Suppressor macrophage treated with lipopolysaccharide for 4 hours (primary cell): ENCODE results near the gene STPG3.

Source experiments
- DNase-seq: peaks from one replicate; pipeline ENCODE4 v3.0.0-alpha.2; 2020

Gene STPG3

DNA sequence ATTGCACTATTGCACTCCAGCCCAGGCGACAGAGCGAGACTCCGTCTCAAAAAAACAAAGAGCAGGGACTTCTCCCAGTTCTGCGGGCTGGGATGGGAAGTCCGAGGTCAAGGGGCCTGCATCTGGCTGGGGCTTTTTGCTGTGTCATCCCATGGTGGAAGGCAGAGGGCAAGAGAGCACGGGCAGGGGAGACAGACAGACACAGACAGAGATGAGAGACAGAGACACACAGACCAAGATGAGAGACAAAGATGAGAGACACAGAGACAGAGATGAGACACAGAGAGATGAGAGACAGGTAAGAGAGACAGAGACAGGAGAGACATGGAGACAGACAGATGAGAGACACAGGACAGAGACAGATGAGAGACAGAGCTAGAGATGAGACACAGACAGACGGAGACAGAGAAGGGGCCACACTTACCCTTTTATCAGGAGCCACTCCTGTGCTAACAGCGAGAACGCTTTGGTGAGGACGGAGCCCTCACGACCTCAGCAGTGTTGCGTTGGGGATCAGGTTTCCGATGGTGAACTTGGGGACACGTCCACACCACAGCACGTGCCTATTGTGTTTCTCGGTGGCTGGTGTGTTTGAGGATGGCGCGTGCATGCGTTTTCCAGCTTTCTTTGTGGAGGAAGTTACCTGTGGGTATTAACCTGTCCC lies 17.6 kb downstream of the STPG3 start:
- peak; percentile 23 for DNase-seq

DNA sequence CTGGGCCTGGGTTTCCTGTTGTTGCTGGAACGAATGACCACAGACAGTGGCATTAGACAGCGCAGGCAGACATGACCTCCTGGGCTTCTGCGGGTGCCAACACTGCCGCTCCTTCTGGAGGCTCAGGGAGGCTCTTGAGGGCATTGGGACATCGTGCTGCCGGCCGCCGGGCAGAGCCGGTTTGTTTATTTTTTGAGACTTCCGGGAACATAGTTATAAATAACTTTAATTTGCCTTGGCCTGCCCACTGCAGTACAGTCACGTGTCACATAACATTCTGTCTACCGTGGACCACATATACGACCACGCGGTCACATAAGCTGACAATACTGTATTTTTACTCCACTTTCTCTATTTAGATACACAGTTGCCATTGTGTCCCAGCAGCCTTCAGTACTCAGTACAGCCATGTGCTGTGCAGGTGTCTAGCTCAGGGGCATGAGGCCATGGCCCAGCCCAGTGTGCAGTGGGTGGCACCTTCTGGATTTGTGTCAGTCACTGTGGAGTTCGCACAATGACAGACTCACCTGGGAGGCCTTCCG lies 18.2 kb downstream of the STPG3 start:
- no peak for DNase-seq

DNA sequence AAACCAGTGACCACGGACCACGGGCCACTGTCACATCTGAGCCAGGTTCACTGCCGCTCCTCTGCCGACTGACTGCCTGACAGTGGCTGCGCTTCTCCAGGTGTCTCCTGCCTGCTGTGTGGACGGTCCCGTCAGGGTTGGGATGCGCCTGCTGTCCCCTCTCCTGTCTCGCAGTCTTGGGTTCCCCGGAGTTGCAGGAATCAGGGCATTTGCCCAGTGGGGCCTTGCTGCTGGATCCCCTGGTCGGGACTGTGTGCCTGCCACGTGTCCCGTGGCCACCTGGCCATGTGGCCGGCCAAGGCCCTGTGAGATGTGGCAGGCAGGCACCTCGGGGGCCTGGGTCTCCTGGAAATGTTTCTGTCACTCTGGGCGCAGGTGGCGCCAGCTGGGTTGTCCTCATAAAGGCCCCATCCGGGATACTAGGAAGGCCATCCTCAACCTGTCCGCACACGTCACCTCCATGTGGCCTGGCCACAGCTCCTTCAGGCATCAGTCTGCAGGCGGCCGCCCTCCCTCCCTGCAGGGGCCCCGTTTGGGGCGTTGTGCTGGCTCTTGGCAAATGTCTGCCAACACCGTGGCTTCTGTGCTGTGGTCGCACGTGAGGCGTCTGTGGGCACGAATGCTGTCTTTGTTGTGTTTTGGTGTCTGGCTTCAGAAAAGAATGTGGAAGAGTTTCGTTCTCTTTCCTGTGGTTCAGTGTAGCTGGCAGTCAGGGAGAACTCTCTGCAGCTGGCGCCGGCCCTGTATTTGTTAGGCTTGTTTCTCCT lies 20.0 kb downstream of the STPG3 start:
- no peak for DNase-seq

DNA sequence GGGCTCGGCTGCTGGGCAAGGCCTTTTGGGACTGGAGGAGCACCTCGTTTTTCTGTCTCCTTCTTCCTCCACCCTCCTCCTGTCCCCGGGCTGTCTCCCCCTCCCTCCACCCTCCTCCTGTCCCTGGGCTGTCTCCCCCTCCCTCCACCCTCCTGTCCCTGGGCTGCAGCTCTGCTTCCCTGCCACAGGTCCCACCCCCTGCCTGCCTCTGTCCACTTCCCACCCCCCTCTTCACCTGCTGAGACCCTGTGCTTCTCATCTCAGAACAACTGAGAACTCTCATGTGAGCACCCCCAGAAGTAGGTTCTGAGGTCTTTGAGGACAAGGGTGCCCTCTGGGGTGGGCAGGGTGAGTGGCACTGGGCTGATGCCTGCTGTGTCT lies 20.6 kb downstream of the STPG3 start:
- DNase-seq, result no peak

DNA sequence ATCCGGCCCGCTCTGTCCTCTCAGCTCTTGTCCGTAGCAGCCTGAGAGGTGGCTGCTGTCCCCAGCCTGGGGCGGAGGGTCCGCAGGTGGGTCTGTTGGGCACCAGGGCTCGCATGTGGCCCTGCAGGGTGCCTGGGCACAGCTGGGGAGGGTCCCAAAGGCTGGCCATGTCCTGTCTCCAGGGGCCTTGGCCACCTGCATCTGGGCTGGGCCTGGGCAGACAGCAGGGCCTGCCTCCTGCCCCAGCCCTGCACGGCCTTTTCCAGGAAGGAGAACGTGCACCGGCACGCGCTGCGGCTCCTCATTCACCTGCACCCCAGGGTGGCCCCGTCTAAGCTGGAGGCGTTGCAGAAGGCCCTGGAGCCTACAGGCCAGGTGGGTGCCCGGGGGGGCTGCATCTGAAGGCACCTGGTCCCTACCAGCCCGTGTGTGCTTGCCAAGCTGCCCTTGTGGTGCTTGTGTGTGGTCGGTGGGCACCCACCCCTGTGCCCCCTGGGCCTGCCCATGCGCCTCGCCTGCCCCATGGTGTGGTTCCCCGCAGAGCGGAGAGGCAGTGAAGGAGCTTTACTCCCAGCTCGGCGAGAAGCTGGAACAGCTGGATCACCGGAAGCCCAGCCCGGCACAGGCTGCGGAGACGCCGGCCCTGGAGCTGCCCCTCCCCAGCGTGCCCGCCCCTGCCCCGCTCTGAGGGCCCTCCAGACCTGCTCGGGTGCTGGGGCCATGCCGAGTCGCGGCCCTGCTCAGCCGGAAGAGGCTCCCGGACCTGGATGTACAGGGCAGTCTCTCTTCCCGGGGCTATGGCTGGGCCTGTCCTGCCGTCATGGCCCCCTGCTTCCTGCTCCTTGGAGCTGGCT lies 21.4 kb downstream of the STPG3 start:
- DNase-seq, result no peak

DNA sequence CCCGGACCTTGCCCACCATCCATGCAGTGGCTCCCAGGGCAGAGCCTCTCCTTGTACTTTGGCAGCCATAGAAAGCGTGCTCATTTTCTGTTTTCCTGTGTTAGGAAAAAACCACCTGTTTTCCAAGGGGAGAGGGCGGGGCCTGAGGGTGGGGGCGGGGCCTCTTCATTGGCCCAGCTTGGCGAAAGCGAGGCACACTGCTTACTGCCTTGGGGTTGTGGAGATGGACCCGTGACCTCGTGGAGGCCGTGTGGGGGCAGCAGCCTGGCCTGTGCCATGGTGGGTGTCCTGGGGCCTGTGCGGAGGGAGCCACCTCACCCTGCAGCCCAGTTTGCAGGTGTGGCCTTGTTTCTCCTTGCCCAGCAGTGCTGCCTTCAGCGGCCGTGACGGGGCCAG lies 22.0 kb downstream of the STPG3 start:
- DNase-seq, result no peak

DNA sequence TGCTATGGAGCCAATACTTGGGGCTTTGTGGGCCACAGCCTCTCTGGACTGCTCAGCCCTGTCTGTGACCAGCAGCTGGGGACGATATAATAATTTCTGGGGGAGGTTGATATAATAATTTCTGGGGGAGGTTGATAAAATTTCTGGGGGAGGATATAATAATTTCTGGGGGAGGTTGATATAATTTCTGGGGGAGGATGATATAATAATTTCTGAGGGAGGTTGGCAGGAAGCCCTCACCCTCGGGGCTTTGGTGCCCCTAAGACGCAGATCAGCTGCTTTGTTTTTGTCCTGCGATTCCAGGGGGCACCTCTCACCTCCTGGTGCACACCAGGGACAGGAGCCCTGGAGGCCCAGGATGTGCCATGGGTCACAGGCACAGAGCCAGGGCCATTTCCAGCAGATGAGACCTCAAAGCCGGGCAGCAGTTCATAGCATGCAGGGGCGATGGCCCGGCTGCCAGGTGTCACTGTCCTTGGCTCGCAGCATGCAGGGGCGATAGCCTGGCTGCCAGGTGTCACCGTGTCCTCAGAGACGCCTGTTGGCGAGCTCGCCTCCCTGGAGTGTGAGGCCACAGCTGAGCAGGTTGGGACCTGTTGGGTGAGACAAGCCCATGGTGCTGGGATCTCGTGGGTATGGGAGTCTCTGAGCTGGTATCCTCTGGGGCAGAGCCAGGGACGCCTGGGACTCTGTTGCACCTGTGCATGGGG lies 22.7 kb downstream of the STPG3 start:
- no peak for DNase-seq

DNA sequence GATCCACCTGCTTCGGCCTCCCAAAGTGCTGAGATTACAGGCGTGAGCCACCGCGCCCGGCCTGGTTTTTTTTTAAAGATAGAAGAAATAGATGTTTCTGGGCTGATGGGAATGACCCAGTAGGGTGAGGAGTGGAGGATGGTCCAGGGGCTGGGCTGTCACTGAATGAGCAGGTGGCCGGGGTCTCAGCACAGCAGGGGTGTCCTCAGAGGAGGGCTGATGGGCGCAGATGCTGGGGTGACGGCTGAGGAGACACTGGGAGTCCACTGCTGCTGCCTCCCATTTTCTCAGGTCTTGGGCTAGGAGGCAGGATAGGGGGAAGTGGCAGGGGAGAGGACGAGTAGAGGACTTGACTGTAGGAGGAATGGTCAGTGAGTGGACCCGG lies 24.1 kb downstream of the STPG3 start:
- no peak for DNase-seq

DNA sequence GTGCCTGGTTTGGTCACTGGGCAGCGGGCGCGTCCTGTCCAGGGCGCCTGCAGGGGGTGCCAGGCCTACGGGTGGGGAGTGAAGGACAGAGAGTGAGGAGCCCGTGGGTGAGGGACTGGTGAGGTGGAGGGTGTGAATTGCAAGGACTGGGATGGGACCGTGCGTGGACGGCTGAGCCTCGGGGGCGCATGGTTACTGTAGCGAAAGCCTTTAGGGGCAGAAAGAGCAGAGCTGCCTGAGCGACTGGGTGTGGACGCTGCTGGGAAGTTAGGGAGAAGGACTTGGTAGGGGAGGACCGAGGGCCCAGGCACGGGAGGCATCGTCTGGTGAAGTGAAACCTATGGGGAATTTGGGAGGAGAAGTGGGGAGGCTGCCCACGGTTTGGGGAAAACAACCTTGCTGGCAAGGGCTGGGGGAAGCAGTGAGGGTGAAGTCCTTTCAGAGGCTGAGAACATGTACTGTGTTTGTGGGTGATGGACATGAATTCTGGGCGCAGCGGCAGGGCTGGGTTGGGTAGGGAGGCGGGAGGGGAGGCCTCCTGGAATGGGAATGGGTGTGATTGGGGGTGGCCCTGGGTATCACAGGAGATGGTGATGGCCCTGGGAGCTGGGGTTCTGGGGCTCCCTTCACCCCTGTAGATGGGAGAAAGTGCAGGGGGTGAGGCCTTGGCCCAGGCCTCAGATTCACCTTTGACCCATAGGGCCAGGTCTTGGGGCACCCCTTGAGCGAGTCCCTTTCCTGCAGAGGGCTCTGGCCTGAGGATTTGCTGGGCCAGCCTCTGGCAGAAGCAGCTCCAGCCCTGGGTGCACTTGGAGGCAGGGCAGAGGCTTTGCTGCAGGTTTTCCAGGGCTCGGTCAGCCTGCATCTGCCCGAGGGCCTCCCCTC lies 24.7 kb downstream of the STPG3 start:
- peak; percentile 61 for DNase-seq

DNA sequence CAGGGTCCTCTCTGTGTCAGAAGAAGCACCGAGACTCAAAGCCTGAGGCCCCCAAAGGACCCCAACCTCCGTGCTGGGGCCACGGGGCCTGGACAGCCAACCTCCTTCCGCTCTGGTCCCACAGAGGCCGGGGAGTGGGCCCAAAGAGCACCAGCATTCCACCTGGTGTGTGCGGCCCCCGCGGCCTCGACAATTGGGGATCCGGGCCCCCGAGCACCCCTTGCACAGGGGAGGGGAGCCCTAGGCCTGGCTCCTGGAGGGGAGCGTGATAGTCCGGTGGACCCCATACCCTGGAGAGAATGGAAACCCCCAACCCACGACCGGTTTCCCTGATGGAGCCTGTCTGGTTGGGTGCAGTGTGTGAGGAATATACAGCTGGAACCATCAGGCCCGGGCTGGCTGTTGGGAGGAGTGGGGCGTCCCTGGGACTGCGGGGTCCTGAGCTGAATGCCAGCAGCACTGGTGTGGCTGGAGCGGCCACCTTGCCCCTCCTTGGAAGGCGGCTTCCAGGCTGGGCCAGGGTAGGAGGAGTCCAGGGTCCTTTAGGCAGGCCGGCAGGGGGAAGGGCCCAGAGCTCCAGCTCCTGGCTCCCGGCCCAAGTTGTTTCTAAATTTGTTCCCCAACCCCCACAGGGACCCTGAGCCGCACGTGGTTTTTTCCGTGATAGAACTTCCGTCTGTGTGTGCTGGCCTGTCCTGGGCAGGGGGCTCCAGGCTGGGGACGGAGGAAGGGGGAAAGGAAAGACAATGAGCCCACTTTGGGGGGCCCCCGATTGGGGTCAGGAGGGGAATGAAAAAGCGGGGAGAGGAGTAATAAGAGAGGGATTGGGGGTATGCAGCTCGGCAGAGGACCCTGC lies 25.6 kb downstream of the STPG3 start:
- peak; percentile 23 for DNase-seq

DNA sequence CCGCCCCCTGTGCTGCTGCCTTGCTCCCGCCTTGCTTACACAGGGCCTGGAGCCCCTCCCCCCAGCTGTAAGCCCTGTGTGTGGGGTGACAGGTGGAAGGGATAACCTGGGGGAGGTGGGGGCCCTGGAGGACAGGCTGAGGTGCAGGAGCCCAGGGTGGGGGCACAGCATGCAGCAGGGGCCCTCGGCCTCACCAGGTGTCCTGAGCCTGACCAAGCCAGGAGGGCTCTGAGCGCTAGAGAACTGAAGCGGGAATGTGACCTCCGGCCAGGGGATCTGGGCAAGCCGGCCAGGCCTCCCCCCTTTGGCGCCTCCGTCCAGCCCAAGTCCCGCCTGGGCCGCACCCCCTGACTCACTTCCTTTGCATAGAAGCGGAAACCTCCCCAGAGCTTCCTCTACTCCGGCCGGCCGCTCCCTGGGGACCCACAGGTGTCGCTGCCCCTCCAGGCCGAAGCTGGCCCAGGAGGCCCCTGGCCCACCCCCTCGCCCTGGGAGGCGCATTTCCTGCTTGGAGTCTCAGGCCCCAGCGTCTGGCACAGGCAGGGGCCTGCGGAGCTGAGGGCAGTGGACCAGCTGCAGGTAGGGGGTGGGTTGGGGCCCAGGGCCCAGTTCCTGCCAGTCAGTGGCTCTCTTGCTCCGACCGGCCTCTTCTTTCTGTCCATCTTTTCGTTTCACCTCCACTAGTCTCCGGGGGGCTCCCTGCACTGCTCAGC lies 26.4 kb downstream of the STPG3 start, which contains the start of gene TOR4A:
TSS of gene TOR4A (plus strand) at position 398 of the 713 bp plus-strand sequence. CDS start 964 bp downstream, outside the sequence.
- DNase-seq, result peak; percentile 87

DNA sequence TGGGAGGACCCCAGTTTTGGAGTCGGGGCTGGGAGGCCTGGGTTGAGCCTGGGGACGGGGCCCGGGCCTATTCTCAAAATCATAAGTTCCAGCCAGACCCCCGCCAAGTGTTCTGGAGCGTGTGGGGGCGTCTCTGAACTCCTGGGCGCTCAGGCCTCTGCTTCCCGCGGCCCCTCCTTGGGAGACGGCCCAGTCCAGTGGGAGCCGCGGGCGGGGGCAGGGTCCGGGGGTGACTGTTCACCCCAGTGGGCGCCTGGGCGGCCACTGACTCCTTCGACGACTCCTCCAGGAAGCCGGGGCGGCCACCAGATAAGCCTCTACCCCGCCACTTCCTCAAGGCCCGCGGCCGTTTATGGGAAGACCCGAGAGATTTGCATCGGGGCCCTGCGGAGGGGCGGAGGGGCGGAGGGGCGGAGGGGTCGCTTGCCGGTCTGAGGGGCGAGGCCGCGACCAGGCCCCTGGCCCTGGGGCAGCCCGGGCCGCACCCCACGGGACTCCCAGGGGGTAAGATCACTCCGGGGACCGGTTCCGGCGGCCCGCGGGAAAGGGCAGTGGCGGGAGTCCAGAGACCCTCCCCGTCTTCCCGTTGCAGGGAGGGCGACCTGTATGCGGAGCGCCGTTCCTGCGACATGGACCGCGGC lies 27.1 kb downstream of the STPG3 start:
- DNase-seq, result peak; percentile 60

DNA sequence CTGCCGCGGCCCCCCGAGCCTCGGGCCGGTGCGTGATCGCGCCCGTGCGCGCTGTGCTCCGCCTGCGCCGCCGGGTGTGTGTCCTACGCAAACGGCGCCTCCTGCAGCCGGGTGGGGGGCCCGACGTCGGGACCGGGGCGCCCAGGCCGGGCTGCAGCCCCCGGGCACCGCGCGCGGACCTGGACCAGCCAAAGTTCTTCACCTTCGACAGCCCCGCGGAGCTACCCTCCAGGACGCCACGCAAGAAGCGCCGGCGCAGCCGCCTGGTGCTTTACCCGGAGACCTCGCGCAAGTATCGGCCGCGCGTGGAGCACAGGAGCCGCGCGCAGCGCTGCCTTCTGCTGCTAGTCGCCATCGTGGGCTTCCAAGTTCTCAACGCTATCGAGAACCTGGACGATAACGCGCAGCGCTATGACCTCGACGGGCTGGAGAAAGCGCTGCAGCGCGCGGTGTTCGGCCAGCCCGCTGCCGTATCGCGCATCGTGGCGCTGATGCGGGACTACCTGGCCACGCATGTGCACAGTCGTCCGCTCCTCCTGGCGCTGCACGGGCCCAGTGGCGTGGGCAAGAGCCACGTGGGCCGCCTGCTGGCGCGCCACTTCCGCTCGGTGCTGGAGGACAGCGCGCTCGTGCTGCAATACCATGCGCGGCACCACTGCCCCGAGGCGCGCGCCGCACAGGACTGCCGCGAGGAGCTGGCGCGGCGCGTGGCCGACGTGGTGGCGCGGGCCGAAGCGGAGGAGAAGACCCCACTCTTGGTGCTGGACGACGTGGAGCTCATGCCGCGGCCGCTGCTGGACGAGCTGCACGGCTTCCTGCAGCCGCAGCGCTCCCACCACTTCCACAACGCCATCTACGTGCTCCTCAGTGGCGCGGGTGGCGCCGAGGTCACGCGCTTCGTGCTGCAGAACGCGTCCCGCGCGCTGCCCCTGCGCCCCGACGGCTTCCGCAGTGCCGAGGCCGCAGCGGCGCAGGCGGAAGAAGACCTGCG lies 27.9 kb downstream of the STPG3 start:
- DNase-seq, result no peak

DNA sequence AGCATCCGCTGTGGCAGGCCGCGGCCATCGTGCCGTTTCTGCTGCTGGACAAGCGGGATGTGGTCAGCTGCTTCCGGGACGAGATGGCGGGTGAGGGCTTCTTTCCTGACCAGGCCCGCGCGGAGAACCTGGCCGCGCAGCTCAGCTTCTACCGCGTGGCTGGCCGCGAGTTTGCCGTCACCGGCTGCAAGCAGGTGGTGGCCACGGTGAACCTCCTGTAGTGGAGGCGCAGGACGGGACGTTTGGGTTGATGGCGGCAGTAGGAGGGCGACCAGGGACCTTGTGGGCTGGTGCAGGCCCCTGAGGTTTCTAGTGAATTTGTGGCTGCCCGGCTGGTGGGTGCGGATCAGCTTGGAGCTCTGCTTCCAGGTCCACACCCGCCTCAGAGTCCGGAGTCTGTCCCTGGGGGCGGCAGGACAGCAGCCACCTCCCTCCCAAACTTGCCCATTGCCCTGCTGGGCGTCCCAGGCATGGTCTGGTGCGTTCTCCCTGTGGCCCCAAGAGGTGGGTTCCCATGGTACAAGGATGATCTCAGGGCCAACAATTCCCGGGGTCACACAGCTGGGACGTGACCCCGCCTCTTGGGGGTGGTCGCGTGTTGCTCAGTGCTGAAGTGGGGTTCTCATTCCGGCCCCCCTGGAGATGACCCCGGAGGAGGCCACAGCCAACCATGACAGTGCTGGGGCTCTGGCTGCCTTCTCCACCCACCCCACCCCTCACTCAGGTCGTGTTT lies 28.8 kb downstream of the STPG3 start:
- DNase-seq, result no peak

DNA sequence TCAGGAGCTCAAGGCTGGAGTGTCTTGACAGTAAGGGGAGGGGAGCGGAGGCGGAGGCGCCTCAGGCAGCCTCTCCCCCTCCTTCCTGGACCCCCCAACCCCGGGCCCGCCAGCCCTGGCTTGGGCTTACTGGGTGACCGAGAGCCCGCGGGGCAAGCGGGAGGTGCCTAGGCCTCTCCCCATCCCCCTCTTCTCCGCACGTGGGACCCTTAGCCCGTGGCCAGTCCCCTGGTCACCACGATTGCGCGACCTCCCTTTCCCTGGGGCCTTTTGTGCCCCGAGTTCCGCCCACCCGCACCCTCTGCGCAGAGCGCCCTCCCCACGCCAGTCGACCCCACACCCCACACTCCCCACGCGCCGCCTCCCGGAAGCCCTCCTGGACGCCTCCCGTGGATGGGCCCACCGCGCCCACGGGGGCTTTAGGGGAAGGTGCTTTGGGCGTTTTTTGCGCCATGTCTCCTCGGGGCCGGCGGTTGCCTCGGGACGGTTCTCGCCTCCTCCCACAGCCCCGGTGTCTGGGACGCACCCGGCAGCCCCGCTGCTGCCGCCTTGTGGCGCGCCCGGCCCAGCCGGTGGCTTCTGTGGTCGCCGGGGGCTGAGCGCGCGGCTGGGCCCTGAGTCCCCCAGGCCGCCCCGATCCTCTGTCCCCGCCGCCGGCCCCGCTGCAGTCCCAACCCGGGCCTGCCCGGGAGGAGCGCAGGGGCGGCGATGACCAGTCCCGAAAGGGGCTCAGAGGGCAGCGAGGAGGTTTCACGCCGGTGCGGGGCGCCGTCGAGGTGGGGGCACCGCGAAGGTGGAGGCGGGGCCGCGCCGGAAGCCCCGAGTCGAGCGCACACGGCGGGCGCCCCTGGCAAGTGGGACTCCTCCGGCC lies 29.6 kb downstream of the STPG3 start:
- DNase-seq, result peak; percentile 21
